HG02840 (cell line): ENCODE data around the gene AXIN1.

Source experiments
- ATAC-seq: cut with Tn5 transposase; IDR thresholded peaks from one replicate; pipeline ENCODE4 v1.9.1; 2021; ENCODE audit warnings: mild to moderate bottlenecking, moderate library complexity, moderate number of reproducible peaks; ENCODE audit not compliant: unreplicated experiment, low FRiP score

The AXIN1 gene

DNA sequence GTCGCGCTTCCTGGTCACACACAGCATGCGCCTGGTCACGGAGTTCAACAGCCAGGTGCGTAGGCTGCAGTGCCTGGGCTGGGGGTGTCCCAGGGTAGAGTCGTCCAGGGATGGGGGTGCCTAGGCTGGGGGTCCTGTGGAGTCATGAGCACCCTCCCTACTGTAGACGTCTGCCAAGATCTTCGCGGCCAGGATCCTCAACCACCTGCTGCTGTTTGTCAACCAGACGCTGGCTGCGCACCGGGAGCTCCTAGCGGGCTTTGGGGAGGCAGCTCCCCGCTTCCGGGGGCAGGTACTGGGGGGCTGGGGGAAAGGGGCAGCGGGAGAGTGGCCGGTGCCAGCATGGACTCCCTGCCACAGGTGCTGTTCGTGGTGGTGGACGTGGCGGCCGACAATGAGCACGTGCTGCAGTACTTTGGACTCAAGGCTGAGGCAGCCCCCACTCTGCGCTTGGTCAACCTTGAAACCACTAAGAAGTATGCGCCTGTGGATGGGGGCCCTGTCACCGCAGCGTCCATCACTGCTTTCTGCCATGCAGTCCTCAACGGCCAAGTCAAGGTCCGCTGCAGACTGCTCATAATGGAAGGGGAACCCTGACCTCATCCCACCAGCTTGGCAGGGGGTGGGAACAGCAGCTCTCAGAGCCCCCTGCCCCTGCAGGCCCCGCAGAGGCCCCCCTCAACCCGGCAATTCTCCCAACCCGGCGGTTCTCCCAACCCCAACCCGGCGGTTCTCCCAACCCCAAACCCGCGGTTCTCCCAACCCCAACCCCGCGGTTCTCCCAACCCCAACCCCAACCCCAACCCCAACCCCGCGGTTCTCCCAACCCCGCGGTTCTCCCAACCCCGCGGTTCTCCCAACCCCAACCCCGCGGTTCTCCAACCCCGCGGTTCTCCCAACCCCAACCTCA, 67.1 kb downstream of the AXIN1 start:
- ATAC-seq = no peak

DNA sequence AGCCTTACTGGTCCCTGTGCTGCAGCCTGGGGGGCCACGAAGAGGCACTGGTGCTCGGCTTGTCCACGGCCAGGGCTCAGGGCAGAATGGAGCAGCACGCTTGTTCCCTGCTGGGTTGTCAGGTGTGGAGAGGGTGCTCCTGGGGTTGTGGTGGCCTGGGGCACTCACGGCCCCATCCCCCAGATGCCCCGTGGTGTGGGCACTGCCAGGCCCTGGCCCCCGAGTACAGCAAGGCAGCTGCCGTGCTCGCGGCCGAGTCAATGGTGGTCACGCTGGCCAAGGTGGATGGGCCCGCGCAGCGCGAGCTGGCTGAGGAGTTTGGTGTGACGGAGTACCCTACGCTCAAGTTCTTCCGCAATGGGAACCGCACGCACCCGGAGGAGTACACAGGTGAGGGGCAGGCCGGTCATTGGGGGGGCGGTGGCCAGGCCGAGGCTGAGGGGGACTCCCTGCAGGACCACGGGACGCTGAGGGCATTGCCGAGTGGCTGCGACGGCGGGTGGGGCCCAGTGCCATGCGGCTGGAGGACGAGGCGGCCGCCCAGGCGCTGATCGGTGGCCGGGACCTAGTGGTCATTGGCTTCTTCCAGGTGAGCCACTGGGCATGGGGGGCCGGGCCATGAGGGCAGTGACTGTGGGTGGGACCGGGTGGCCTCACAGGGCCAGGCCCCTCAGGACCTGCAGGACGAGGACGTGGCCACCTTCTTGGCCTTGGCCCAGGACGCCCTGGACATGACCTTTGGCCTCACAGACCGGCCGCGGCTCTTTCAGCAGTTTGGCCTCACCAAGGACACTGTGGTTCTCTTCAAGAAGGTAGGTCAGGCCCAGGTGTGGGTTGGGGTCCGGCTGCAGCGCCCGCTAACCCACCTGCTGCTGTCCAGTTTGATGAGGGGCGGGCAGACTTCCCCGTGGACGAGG, 68.1 kb downstream of the AXIN1 start:
- ATAC-seq = no peak

DNA sequence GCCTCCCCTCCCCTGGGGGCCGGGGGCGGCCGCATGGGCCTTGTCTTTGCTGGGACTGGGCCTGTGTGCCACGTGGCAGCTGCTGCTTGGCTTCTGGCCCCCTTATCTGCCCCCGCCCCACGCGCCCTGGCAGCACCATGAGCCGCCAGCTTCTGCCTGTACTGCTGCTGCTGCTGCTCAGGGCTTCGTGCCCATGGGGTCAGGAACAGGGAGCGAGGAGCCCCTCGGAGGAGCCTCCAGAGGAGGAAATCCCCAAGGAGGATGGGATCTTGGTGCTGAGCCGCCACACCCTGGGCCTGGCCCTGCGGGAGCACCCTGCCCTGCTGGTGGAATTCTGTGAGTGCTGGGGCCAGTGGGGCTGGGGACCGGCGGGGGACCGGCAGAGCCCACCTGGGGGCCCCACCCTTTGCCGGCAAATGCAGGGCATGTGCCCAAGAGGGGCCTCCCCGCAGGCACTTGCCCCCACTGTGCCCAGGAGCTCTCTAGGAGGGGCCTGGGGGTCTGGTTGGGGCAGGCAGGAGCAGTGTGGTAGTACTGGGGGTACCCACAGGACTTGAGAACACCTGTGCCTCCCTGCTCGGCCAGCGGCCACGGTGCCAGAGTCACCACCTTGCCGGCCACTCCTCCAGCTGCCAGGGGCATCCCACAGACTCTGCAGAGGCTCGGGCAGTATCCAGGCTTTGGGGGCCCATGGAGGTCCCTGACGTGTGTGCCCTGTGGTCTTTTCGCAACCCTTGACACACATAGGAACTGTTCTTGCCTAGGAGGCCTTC, 69.3 kb downstream of the AXIN1 start, which contains the start of gene PDIA2:
TSS of gene PDIA2 (plus strand) at position 132 of the 773 bp plus-strand sequence. CDS start at position 138, 6 bp downstream.
- ATAC-seq = no peak

DNA sequence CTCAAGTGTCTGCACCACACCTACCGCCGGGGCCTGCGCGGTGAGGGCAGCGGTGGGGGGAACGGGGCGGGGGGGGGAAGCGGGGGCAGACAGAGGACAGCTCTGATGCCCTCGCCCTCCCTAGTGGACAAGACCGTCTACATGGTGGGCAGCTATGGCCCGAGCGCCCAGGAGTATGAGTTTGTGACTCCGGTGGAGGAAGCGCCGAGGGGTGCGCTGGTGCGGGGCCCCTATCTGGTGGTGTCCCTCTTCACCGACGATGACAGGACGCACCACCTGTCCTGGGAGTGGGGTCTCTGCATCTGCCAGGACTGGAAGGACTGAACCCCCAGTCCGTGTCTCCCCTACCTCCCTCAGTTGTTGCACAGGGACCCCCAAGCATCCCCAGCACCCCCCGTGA, 70.0 kb downstream of the AXIN1 start:
- no peak for ATAC-seq

DNA sequence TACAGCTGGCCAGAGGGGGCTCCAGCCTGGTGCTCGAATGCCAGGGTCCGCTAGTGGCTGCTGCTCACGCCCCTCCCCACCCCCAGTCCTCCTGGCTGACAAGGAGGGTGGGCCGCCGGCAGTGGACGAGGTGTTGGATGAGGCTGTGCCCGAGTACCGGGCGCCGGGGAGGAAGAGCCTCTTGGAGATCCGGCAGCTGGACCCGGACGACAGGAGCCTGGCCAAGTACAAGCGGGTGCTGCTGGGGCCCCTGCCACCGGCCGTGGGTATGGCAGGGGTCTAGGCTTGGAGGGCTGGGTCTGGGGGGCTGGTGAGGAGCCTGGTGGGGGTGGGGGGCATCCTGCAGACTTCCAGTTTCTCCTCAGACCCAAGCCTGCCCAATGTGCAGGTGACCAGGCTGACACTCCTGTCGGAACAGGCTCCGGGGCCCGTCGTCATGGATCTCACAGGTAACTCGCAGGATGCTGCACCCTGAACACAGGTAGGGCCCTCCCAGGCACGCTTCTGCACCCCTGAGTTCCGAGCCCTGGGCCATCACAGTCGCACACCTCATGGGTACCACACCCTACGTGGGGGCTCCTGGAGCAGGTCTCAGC, 70.8 kb downstream of the AXIN1 start:
- no peak for ATAC-seq

DNA sequence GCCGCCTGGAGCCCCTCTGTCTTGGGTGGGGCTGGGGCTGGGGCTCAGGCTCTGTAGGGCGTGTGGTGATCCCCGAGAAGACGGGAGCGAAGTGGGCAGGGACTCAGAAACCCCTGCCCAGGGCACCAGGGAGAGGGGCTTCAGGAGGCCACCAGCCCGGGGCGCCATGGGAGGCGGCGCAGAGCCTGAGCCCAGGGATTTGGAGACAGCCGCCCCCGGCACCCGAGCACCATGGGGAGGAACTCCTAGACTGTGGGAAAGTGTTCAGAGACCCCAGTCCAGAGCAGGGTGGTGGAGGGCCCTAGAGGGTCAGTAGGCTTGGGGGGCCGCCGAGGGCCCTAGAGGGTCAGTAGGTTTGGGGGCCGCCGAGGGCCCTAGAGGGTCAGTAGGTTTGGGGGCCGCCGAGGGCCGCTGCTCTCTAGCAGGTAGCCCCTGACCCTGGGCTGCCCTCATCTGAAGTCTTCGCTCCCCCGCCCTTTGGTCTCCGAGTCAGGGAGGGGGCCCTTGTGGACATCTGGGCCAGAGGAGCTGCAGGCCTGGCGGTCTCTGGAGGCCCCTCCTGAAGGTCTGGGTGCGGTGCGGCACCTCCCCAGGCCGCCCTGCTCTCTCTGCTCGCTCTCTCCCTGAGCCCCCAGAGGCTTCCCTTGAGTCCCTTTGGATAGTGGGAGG, 71.4 kb downstream of the AXIN1 start:
- ATAC-seq = no peak

DNA sequence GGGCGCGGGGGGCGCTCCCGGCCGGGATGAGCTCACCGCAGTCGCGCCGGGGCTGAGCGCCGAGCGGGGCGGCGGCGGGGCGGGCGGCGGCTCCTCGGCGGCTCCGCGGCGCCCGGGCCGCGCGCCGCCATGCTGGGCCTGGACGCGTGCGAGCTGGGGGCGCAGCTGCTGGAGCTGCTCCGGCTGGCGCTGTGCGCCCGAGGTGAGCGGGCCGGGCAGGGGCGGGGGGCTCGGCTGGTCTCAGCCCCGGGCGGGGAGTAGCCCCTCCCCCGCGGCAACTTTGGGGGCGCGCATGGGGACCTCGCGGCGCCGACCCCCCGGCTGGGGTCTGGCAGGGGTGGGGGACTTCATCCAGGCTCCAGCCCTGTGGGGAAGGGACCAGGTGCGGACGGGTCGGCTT, 72.0 kb downstream of the AXIN1 start, which contains the start of gene ARHGDIG:
TSS of gene ARHGDIG (plus strand) at position 40 of the 400 bp plus-strand sequence. CDS start at position 130, 90 bp downstream.
- no peak for ATAC-seq

DNA sequence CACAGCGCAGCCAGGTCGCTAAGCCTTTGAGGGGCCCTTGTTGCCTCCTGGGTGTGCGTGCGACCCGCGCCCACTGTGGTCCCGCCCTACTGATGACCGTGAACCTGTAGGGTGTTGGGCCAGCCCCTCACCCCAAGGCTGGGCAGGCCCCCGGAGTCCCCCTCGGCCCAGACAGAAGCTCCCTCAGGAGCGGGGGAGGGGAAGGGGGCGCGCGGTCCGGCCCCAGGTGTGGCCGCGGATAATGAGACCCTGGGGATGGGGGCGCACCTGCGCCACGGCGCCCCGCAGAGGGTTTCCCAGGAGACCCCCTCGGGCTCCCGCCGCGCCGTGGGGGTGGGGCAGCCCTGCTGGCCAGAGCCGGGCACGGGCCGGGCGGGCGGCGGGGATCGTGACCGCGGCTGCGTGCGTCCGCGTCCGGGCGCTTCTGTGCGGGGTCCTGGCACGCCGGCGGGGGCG, 72.5 kb downstream of the AXIN1 start:
- ATAC-seq = no peak

DNA sequence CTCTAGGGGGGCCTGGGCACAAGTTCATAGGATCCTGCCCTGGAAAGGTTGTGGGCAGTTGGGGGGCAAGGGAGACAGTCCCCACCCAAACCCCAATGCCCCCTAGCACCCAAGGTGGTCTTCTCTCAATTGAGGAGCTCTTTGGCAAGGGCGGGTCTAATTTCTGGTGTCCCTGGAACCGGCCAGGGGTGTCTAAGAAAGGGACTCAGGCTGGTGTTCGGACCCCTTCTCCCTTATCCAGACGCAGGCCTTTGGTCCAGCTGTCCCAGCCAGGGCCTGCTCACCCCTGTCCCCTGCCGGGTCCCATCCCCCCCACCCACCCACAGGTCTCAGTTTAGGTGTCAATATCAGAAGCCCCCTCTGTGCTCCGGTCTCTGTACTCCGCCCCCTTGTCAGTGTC, 73.0 kb downstream of the AXIN1 start:
- no peak for ATAC-seq

DNA sequence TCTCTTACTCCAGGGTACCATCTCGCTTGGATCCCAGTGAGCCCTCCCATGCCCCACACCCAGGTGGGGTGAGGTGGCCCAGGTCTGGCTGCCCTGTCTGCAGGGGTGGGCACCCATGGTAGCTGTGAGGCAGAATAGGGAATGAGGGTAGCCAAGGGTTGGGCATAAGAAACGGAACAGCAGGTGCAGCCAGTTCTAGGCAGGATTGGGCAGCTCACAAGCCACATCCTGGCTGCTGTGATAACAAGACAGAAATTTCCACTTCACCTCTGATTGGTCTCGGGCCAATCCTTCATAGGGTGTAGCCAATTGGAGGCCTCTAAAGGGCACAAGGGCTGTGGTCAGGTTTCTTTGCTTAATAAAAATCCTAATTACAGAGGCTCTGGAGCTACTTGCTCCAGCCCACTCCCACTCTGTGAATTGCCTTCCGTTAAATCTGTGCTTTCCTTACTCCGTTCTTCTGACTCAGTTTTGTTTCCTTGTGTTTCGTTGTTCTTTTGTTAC, 73.6 kb downstream of the AXIN1 start:
- ATAC-seq = no peak

DNA sequence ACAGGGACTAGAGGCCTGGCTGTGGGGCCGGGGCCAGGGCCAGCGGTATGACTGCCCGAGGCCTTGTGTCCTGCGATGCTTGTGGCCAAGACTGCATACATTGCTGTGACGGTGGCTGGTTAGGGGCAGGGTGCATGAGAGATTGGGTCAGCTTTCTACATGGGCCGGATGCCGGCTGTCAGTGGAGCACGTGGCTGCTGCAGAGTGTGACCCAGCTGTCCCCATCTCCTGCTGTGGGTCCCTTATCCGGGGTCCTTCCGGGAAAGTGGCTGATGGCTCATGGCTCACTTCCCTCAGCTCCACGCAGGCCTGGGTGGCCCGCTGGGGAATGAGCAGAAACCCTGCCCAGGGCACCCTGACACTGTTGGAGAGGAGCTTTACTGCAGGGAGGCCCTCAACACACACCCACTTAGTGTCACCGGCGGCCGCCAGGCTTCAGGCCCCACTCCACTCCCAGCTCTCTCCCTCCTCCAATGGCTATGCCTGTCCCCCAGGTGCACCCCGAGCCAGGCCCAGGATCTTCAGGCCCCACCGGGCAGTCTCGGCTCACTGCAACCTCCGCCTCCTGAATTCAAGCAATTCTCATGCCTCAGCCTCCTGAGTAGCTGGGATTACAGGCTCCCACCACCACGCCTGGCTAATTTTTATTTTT, 76.0 kb downstream of the AXIN1 start:
- no peak for ATAC-seq

DNA sequence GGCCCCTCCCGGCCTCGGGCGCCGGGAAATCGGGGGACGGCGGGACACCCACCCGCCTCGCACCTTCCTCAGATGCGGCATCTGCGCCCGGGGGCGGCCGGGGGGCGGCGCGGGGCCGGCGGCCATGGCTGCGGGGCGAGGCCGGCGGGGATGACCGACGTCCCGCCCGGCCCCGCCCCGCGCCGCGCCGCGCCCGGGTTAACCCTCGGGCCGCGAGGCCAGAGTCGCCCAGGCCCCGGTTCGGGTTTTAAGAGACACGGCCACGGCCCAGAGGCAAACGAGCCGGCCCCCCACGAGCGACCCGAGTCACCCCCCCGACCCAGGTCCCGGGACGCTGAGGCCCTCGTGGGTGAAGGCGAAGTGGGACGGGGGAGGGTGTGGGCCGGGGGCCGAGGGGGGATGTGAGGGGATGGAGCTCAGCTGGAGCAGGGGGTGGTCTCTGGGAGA, 76.7 kb downstream of the AXIN1 start, which contains the start of gene RGS11:
TSS of gene RGS11 (minus strand) at position 159 of the 447 bp plus-strand sequence. CDS start at position 126, 33 bp downstream.
- no peak for ATAC-seq

DNA sequence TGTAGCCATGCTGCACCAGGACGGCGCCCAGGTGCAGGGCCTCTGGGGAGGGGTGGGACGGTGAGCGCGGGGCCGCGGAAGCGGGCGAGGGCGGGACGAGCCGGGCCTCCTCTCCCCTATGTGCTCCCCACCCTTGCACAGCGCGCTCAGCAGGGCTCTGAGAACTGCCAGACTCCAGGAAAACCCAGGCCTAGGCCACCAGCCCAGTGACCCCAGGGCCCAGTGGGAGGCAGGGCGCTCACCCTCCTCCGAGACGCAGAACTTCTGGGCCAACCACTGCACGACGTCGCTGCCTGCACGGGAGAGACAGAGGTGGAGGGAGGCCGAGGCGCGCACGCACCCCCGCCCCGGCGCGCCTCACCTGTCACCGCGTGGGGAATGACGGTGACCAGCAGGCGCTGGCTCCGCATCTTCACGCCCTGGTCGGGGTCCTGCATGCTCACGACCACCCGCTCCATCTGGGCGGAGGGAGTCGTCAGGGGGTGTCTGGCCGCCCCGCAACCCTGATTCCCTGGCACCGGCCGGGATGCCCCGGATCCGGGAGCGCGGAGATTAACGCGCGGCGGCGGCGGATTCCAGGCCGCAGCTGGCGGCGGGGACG, 77.4 kb downstream of the AXIN1 start:
- no peak for ATAC-seq

DNA sequence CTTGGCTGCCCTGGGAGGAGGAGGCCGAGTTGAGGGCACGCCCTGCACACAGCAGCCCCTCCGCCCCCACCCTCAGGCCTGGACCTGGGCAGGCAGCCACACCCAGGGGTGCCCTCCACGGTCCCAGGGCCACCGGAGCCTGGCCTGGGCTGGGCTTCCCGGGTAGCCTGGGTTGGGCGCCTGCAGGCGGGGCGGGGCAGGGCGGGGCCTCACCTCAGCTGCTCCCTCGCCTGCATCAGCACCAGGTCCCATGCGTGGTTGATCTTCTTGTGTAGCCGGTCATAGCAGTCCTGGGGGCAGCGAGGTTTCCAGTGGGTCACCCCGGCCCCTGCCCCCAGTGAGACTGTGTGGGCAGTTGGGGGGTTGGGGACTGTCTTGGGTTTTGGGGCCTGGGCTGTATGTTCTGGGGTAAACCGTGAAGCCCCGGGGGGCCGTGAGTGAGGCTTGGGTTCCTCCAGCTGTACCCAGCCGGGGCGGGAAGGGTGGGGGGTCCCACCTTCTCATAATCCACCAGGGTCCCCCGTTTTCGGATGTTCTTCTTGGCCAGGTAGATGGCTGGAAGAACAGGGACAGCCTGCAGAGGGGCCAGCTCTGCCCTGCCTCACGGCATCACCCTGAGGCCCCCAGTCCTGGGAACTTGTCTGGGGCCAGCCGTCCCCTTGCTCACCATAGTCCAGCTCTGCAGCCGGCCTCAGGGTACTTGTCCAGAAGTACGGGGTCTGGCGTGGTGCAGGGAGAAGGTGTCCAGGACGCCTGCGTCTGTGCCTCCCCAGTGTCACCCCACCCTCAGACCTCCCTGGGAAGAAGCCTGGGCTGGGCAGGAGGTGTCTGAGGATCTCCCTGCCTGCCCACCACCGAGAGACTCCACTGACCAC, 78.7 kb downstream of the AXIN1 start:
- ATAC-seq = no peak

DNA sequence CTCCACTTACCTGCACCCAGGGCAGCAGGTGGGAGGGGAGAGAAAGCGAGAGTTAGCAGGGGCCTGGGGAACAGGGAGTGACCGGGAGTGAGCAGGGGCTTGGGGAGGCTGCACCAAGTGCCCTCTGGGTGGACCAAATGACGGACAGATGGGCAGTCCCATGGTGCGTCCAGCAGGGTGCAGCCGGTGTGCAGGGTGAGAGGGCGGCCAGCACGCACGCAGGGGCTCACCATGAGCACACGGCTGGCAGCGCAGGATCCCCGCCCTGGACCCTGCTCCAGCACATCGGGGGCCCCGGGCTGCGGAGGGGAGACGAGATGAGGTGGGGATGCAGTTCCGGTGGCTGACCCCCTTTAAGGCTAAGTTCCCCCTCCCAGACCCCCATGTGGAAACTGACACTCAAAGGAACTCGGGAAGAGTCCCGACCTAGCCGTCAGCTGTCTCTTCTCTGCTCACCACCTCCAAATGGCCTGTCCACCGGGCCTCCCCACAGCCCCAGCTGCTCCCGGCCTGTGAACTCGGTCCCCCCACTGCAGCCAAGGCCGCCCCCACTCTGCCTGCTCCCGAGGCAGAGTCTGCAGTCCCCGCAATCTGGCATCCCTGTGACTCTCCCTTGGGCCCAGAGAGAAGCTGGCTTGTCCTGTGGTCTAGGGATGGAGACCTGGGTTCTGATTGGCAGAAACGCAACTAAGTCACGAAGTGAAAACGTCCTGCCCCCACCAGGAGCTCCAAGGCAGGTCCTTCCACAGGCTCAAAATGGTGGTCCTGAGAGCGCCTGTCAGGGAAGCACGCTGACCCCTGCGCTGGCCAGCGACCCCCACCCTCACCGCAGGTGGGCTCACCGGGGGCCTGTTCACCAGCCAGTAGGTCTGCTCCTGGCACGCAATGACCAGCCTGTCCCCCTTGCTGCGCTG, 79.6 kb downstream of the AXIN1 start:
- no peak for ATAC-seq
